ENCODE results near the gene ARF3. TPM values are rescaled to one million over a fixed set of nuclear protein-coding genes. Genes with fewer than 3 reads are reported as not detected.

Gene ARF3
- total RNA-seq, 1 experiment from 2014 or later: 166 TPM

DNA sequence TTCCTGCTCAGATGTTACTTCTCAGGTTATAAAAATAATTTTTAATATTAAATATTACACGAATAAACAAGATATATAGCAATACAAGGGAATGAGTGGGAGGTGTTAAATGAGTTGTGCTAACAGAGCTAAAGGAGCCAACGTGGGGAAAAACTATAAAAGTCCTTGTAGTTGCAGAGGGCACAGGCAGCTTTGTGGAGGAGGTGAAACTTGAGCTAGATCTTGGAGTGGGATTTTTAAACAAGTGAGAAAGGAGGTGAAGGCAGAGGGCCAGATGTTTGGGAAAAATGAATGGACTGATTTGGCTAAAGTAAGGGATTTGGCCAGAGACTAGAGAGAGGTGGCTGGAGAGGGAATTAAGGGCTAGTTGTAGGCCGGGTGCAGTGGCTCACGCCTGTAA is 26.8 kb downstream of the ARF3 start:
- ATAC-seq (no peak), DNase-seq (ENCODE audit: low read depth, low spot score) (no peak)
- RAD21 ChIA-PET (ENCODE audit: low non-redundant PET in 1 of 2, low total read pairs in 2 of 2, uncharacterized antibody in 2 of 2, unreplicated experiment in 2 of 2): no interaction called here
- Histone ChIP-seq H3K36me3 (ENCODE audit: control insufficient read depth in 1 of 2, insufficient read depth in 2 of 2, low read length in 2 of 2) (peaks cover 26 to 34% of the 10 kb centered on the region in 2 experiments), H3K9me2 (ENCODE audit: insufficient read depth) (no peaks in the 10 kb centered on the region), H3K27ac (ENCODE audit: low read depth, low read length) (no peak overlapping the region), H3K27me3 (ENCODE audit: insufficient read depth, low read length) (no peaks in the 10 kb centered on the region), H3K4me2 (ENCODE audit: low read length) (no peak overlapping the region), H3K4me3 (replicated peaks in 1 of 2; ENCODE audit: low read depth in 1 of 2, low read length in 2 of 2) (no peak overlapping the region), H3K9me3 (ENCODE audit: control insufficient read depth in 1 of 2, insufficient read depth in 1 of 2, low read depth in 1 of 2, low read length in 2 of 2) (no peaks in the 10 kb centered on the region), H3K4me1 (ENCODE audit: control insufficient read depth in 1 of 2, insufficient read depth in 2 of 2, low read length in 2 of 2) (no peaks in the 10 kb centered on the region), H4K20me1 (ENCODE audit: insufficient read depth) (no peaks in the 10 kb centered on the region), H2AFZ (ENCODE audit: low read depth, low read length, poor library complexity, severe bottlenecking) (no peak overlapping the region), H3K9ac (ENCODE audit: low read length) (no peak overlapping the region), H3K79me2 (ENCODE audit: insufficient read depth, low read length) (no peaks in the 10 kb centered on the region)
- POLR2A ChIA-PET: interaction anchor here (0.6 kb wide), 1 partner anchor 349 kb away, joined by 4 read pairs; no protein-coding TSS in a partner anchor
- no TSS peak for BruUV-seq (replicated peaks)
- intact Hi-C loops (cut with micrococcal nuclease): no loop called here
- TF ChIP-seq FOSL1 (IDR thresholded peaks at IDR 0.05; ENCODE audit: low read depth) (no peak), ZNF274 (IDR thresholded peaks at IDR 0.05; ENCODE audit: low read depth, low read length) (no peak), POLR2A (IDR thresholded peaks at IDR 0.05; ENCODE audit: borderline replicate concordance, extremely low read depth, insufficient read depth, insufficient read length) (no peak), CEBPB (IDR thresholded peaks at IDR 0.05; ENCODE audit: low read depth) (no peak), REST (IDR thresholded peaks at IDR 0.05; ENCODE audit: low read depth) (no peak), SP1 (IDR thresholded peaks at IDR 0.05; ENCODE audit: low read depth) (no peak), CTCF (IDR thresholded peaks at IDR 0.05 in 2 of 3, conservative IDR thresholded peaks at IDR 0.05 in 1 of 3; ENCODE audit: borderline replicate concordance in 1 of 3, insufficient read depth in 1 of 3, low read depth in 2 of 3, low read length in 2 of 3) (no peak), EGR1 (IDR thresholded peaks at IDR 0.05; ENCODE audit: low read depth) (no peak), YY1 (IDR thresholded peaks at IDR 0.05; ENCODE audit: extremely low read depth, insufficient replicate concordance, low read depth, low read length) (no peak), CBX3 (IDR thresholded peaks at IDR 0.05; ENCODE audit: low read depth) (no peak), RAD21 (IDR thresholded peaks at IDR 0.05; ENCODE audit: low read depth) (no peak), ZFX (IDR thresholded peaks at IDR 0.05) (no peak), POLR2AphosphoS5 (IDR thresholded peaks at IDR 0.05; ENCODE audit: low read depth, low read length) (no peak), ZBTB33 (IDR thresholded peaks at IDR 0.05; ENCODE audit: extremely low read depth, insufficient replicate concordance, low read length) (no peak), EZH2phosphoT487 (IDR thresholded peaks at IDR 0.05; ENCODE audit: borderline replicate concordance) (no peak), MAX (IDR thresholded peaks at IDR 0.05) (no peak), ELF1 (IDR thresholded peaks at IDR 0.05; ENCODE audit: borderline replicate concordance, low read depth) (no peak), SRF (IDR thresholded peaks at IDR 0.05; ENCODE audit: low read depth) (no peak)
- TF ChIP-seq, protein P1, sequence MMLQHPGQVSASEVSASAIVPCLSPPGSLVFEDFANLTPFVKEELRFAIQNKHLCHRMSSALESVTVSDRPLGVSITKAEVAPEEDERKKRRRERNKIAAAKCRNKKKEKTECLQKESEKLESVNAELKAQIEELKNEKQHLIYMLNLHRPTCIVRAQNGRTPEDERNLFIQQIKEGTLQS (IDR thresholded peaks at IDR 0.05): no peak
- CTCF ChIA-PET: interaction anchor here (1.3 kb wide), 1 partner anchor 77 kb away, joined by 3 read pairs; no protein-coding TSS in a partner anchor

Measured in HCT116 (cell line).